ENCODE measurements around the gene MORN5. TPM values are rescaled to one million over a fixed set of nuclear protein-coding genes. Genes with fewer than 3 reads are reported as not detected.

Gene MORN5
- total and polyA plus RNA-seq, 9 of the 15 experiments (the other 6 are each of a cell fraction or from before 2014, with no cell fraction given), result not detected

GRCh38 chr9:122172131-122172530, 12.4 kb downstream of the MORN5 start (continued):
- TF ChIP-seq NR2C2 (CRISPR knock-in tag; IDR thresholded peaks at IDR 0.05), result no peak
- no peak for TF ChIP-seq NR2C2 (tag; IDR thresholded peaks at IDR 0.05)
- no peak for TF ChIP-seq POLR2H (tag; IDR thresholded peaks at IDR 0.05; ENCODE audit: low read depth)
- TF ChIP-seq SRSF7 (optimal IDR thresholded peaks at IDR 0.05; ENCODE audit: low read depth, low read length), result no peak
- no peak for TF ChIP-seq ATF6 (CRISPR knock-in tag; IDR thresholded peaks at IDR 0.05)
- TF ChIP-seq ZMIZ1 (IDR thresholded peaks at IDR 0.05; ENCODE audit: low read depth in 2 of 2, low read length in 2 of 2), result no peak
- TF ChIP-seq ZNF512 (tag; IDR thresholded peaks at IDR 0.05), result no peak
- no peak for TF ChIP-seq ZNF197 (CRISPR knock-in tag; IDR thresholded peaks at IDR 0.05; ENCODE audit: low read depth)
- TF ChIP-seq ZNF79 (CRISPR knock-in tag; IDR thresholded peaks at IDR 0.05; ENCODE audit: low read depth), result no peak
- TF ChIP-seq STAT5A (IDR thresholded peaks at IDR 0.05; ENCODE audit: borderline replicate concordance, low read length), result peak; percentile 64
- TF ChIP-seq ATF2 (CRISPR knock-in tag; IDR thresholded peaks at IDR 0.05), result no peak
- TF ChIP-seq RUNX1 (IDR thresholded peaks at IDR 0.05; ENCODE audit: low read depth), result no peak
- TF ChIP-seq NR0B1 (IDR thresholded peaks at IDR 0.05; ENCODE audit: partially characterized antibody), result no peak
- TF ChIP-seq POLR2AphosphoS2 (IDR thresholded peaks at IDR 0.05; ENCODE audit: low read length), result no peak

Data from K562 (cell line).